Fibroblast of lung (primary cell): ENCODE measurements around the gene RALGPS2.

Source experiments
- CTCF ChIP-seq, 2 donors: IDR thresholded peaks in 1 of 2; conservative IDR thresholded peaks in 1 of 2; 1 replicate in 1 of 2; 2 replicates in 1 of 2; pipeline ENCODE4 v1.5.1; 2011 to 2012; ENCODE audit warnings: low read length in 2 of 2, control low read depth in 1 of 2, inconsistent platforms in 1 of 2, low read depth in 1 of 2, mild to moderate bottlenecking in 1 of 2
- EZH2 ChIP-seq: IDR thresholded peaks from 2 replicates; pipeline ENCODE4 v1.5.1; 2012; ENCODE audit warnings: low read length, control low read depth, mild to moderate bottlenecking; ENCODE audit errors: missing control alignments

- TF ChIP-seq CTCF (conservative IDR thresholded peaks at IDR 0.05 in 1 of 2, IDR thresholded peaks at IDR 0.05 in 1 of 2; ENCODE audit: low read depth in 1 of 2, low read length in 2 of 2) (no peak), EZH2 (no peak)
Measured at GRCh38 chr1:178857126-178857525, 132.1 kb downstream of the RALGPS2 start.
